Measurements from ENCODE around the gene NUTM2D.
"Not testable (repeated sequence)": the region's sequence is repeated elsewhere in the genome, so short reads cannot be mapped to it uniquely, and the experiment has no call there.

Gene NUTM2D

GRCh38 chr10:87342711-87343258, 14.8 kb upstream of the NUTM2D start:
- H3K36me3 ChIP-seq (ENCODE audit: insufficient read depth, low read length); H4K20me1 ChIP-seq (ENCODE audit: insufficient read depth, low read length); H3K9me3 ChIP-seq (ENCODE audit: low read length); H3K4me1 ChIP-seq (ENCODE audit: insufficient read depth, low read length, severe bottlenecking); H3K79me2 ChIP-seq (ENCODE audit: insufficient read depth, low read length); H3K27me3 ChIP-seq (ENCODE audit: insufficient read depth, low read length); H2AFZ ChIP-seq (ENCODE audit: low read length); H3K9me2 ChIP-seq (ENCODE audit: low read depth, low read length); H3F3A ChIP-seq (ENCODE audit: insufficient read depth, low read length): not testable (repeated sequence)
- H3K27ac ChIP-seq (ENCODE audit: low read depth, low read length, poor library complexity, severe bottlenecking), result peak overlapping the region; percentile 28
- peak overlapping the region; percentile 39; the same call in 1 of the 2 replicates for H3K4me2 ChIP-seq (ENCODE audit: low read length)
- H3K9ac ChIP-seq (ENCODE audit: low read length), result peak overlapping the region; percentile 66; the same call in 1 of the 2 replicates
- TF ChIP-seq, protein P1, sequence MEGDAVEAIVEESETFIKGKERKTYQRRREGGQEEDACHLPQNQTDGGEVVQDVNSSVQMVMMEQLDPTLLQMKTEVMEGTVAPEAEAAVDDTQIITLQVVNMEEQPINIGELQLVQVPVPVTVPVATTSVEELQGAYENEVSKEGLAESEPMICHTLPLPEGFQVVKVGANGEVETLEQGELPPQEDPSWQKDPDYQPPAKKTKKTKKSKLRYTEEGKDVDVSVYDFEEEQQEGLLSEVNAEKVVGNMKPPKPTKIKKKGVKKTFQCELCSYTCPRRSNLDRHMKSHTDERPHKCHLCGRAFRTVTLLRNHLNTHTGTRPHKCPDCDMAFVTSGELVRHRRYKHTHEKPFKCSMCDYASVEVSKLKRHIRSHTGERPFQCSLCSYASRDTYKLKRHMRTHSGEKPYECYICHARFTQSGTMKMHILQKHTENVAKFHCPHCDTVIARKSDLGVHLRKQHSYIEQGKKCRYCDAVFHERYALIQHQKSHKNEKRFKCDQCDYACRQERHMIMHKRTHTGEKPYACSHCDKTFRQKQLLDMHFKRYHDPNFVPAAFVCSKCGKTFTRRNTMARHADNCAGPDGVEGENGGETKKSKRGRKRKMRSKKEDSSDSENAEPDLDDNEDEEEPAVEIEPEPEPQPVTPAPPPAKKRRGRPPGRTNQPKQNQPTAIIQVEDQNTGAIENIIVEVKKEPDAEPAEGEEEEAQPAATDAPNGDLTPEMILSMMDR (IDR thresholded peaks at IDR 0.05; ENCODE audit: low read length), result peak; percentile 28
- peak overlapping the region; percentile 69 for H3K4me3 ChIP-seq (ENCODE audit: low read depth, low read length, poor library complexity, severe bottlenecking)

DNA sequence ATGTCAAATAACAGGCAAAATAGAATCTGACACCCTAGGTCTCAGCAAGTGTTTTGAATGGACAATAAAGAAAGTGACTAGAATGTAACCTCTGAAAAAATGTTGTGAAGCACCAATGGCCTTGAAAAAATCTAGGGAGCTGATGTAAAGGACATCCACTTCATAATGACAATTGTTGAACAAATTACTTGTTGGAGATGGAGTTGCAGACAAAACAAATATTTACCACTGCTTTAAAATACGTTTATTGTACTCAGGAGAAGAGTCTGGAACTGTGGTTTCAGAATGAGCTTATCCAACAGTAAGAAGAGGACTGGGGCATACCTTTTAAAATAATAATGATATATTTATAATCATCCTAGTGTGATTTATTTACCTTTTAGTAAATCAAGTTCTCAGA, 11.8 kb upstream of the NUTM2D start:
- not testable (repeated sequence) for H3K9me2 ChIP-seq (ENCODE audit: low read depth, low read length); H2AFZ ChIP-seq (ENCODE audit: low read length); H3K4me3 ChIP-seq (ENCODE audit: low read depth, low read length, poor library complexity, severe bottlenecking); H4K20me1 ChIP-seq (ENCODE audit: insufficient read depth, low read length); H3F3A ChIP-seq (ENCODE audit: insufficient read depth, low read length); H3K79me2 ChIP-seq (ENCODE audit: insufficient read depth, low read length); H3K4me1 ChIP-seq (ENCODE audit: insufficient read depth, low read length, severe bottlenecking); H3K9me3 ChIP-seq (ENCODE audit: low read length); H3K36me3 ChIP-seq (ENCODE audit: insufficient read depth, low read length); H3K27me3 ChIP-seq (ENCODE audit: insufficient read depth, low read length); H3K27ac ChIP-seq (ENCODE audit: low read depth, low read length, poor library complexity, severe bottlenecking); H3K4me2 ChIP-seq (ENCODE audit: low read length); H3K9ac ChIP-seq (ENCODE audit: low read length)

DNA sequence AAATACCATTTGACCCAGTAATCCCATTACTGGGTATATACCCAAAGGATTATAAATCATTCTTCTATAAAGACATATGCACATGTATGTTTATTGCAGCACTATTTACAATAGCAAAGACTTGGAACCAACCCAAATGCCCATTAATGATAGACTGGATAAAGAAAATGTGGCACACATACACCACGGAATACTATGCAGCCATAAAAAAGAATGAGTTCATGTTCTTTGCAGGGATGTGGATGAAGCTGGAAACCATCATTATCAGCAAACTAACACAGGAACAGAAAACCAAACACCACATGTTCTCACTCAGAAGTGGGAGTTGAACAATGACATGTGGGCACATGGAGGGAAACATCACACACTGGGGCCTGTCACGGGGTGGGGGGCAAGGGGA, 7.4 kb upstream of the NUTM2D start:
- H3K36me3 ChIP-seq (ENCODE audit: insufficient read depth, low read length); H3K4me2 ChIP-seq (ENCODE audit: low read length); H3K27me3 ChIP-seq (ENCODE audit: insufficient read depth, low read length); H3F3A ChIP-seq (ENCODE audit: insufficient read depth, low read length); H3K9me3 ChIP-seq (ENCODE audit: low read length); H3K9me2 ChIP-seq (ENCODE audit: low read depth, low read length); H2AFZ ChIP-seq (ENCODE audit: low read length); H3K4me3 ChIP-seq (ENCODE audit: low read depth, low read length, poor library complexity, severe bottlenecking); H3K9ac ChIP-seq (ENCODE audit: low read length); H4K20me1 ChIP-seq (ENCODE audit: insufficient read depth, low read length); H3K27ac ChIP-seq (ENCODE audit: low read depth, low read length, poor library complexity, severe bottlenecking); H3K79me2 ChIP-seq (ENCODE audit: insufficient read depth, low read length); H3K4me1 ChIP-seq (ENCODE audit: insufficient read depth, low read length, severe bottlenecking): not testable (repeated sequence)

GRCh38 chr10:87352825-87353224, 4.7 kb upstream of the NUTM2D start:
- H3K9ac ChIP-seq (ENCODE audit: low read length); H3K27ac ChIP-seq (ENCODE audit: low read depth, low read length, poor library complexity, severe bottlenecking); H3K9me2 ChIP-seq (ENCODE audit: low read depth, low read length); H3F3A ChIP-seq (ENCODE audit: insufficient read depth, low read length); H3K9me3 ChIP-seq (ENCODE audit: low read length); H2AFZ ChIP-seq (ENCODE audit: low read length); H4K20me1 ChIP-seq (ENCODE audit: insufficient read depth, low read length); H3K27me3 ChIP-seq (ENCODE audit: insufficient read depth, low read length); H3K4me2 ChIP-seq (ENCODE audit: low read length); H3K4me1 ChIP-seq (ENCODE audit: insufficient read depth, low read length, severe bottlenecking); H3K79me2 ChIP-seq (ENCODE audit: insufficient read depth, low read length); H3K4me3 ChIP-seq (ENCODE audit: low read depth, low read length, poor library complexity, severe bottlenecking); H3K36me3 ChIP-seq (ENCODE audit: insufficient read depth, low read length): not testable (repeated sequence)

- not testable (repeated sequence) for H3K79me2 ChIP-seq (ENCODE audit: insufficient read depth, low read length); H2AFZ ChIP-seq (ENCODE audit: low read length); H3K4me3 ChIP-seq (ENCODE audit: low read depth, low read length, poor library complexity, severe bottlenecking); H3K4me1 ChIP-seq (ENCODE audit: insufficient read depth, low read length, severe bottlenecking); H3K9me3 ChIP-seq (ENCODE audit: low read length); H4K20me1 ChIP-seq (ENCODE audit: insufficient read depth, low read length); H3K9ac ChIP-seq (ENCODE audit: low read length); H3K36me3 ChIP-seq (ENCODE audit: insufficient read depth, low read length); H3K27ac ChIP-seq (ENCODE audit: low read depth, low read length, poor library complexity, severe bottlenecking); H3K9me2 ChIP-seq (ENCODE audit: low read depth, low read length); H3F3A ChIP-seq (ENCODE audit: insufficient read depth, low read length); H3K4me2 ChIP-seq (ENCODE audit: low read length); H3K27me3 ChIP-seq (ENCODE audit: insufficient read depth, low read length)
Observed at GRCh38 chr10:87355110-87355509, 2.4 kb upstream of the NUTM2D start.

GRCh38 chr10:87358159-87358558, 615 bp downstream of the NUTM2D start:
- H3K27me3 ChIP-seq (ENCODE audit: insufficient read depth, low read length); H3K27ac ChIP-seq (ENCODE audit: low read depth, low read length, poor library complexity, severe bottlenecking); H3K36me3 ChIP-seq (ENCODE audit: insufficient read depth, low read length); H3K4me2 ChIP-seq (ENCODE audit: low read length); H3K9ac ChIP-seq (ENCODE audit: low read length); H3K9me3 ChIP-seq (ENCODE audit: low read length); H3K4me3 ChIP-seq (ENCODE audit: low read depth, low read length, poor library complexity, severe bottlenecking); H3K79me2 ChIP-seq (ENCODE audit: insufficient read depth, low read length); H3F3A ChIP-seq (ENCODE audit: insufficient read depth, low read length); H3K4me1 ChIP-seq (ENCODE audit: insufficient read depth, low read length, severe bottlenecking); H2AFZ ChIP-seq (ENCODE audit: low read length); H4K20me1 ChIP-seq (ENCODE audit: insufficient read depth, low read length); H3K9me2 ChIP-seq (ENCODE audit: low read depth, low read length): not testable (repeated sequence)

DNA sequence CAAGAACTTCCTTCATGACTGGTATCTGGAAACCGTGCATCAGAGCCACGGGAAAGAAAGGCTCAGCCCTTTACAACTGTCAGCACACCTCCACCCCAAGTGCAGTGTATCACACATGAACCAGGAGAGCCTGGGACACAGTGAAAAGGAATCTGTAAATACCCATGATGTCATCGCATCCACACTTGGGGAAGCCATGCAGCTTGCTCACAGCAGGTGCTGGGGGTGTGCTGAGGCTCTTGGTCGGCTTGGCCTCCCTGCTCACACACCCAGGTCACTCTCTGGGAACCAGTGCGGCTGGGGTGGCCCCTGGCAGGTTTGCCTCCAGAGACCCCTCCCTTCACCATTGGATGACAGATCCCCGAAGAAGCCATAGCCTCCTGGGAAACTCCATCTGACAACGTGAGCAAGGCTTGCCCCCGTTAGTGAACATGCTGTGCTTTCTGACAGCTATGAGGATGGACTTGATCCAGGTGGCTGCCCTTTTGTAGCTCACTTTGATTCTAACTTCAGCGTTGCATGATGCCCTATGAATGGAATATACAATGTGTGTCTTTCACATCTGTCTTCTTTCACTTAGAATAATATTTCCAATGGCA, 12.1 kb downstream of the NUTM2D start:
- H3K9ac ChIP-seq (ENCODE audit: low read length); H3K27me3 ChIP-seq (ENCODE audit: insufficient read depth, low read length); H3K36me3 ChIP-seq (ENCODE audit: insufficient read depth, low read length); H3K4me3 ChIP-seq (ENCODE audit: low read depth, low read length, poor library complexity, severe bottlenecking); H3K9me3 ChIP-seq (ENCODE audit: low read length); H3K9me2 ChIP-seq (ENCODE audit: low read depth, low read length); H4K20me1 ChIP-seq (ENCODE audit: insufficient read depth, low read length); H3K27ac ChIP-seq (ENCODE audit: low read depth, low read length, poor library complexity, severe bottlenecking); H3K4me2 ChIP-seq (ENCODE audit: low read length); H3K4me1 ChIP-seq (ENCODE audit: insufficient read depth, low read length, severe bottlenecking); H3F3A ChIP-seq (ENCODE audit: insufficient read depth, low read length); H2AFZ ChIP-seq (ENCODE audit: low read length); H3K79me2 ChIP-seq (ENCODE audit: insufficient read depth, low read length): not testable (repeated sequence)

Data from OCI-LY1 (cell line).